ENCODE results near the gene PLIN4.
"Not testable (repeated sequence)": the region's sequence is repeated elsewhere in the genome, so short reads cannot be mapped to it uniquely, and the experiment has no call there.

PLIN4 gene

GRCh38 chr19:4543842-4544647 lies 25.8 kb upstream of the PLIN4 start:
- no peak for DNase-seq

GRCh38 chr19:4542896-4543841 lies 24.9 kb upstream of the PLIN4 start:
- no peak for DNase-seq

GRCh38 chr19:4541806-4542145 lies 23.5 kb upstream of the PLIN4 start:
- DNase-seq: not testable (repeated sequence)

GRCh38 chr19:4541114-4541805 lies 23.0 kb upstream of the PLIN4 start:
- DNase-seq: no peak

- no peak for DNase-seq
Observed at GRCh38 chr19:4539693-4540581, 21.7 kb upstream of the PLIN4 start, which contains the start of gene LRG1. Gene LRG1 (minus strand): TSS chr19:4540036. CDS start chr19:4540013, 23 bp downstream.

GRCh38 chr19:4539169-4539692 lies 20.9 kb upstream of the PLIN4 start:
- no peak for DNase-seq

- no peak for DNase-seq
Observed at GRCh38 chr19:4538601-4538954, 20.3 kb upstream of the PLIN4 start.

- DNase-seq: no peak
Observed at GRCh38 chr19:4537953-4538600, 19.8 kb upstream of the PLIN4 start.

- no peak for DNase-seq
Observed at GRCh38 chr19:4536798-4537197, 18.5 kb upstream of the PLIN4 start.

GRCh38 chr19:4534836-4535658 lies 16.8 kb upstream of the PLIN4 start, which contains the start of gene PLIN5:
Gene PLIN5 (minus strand): TSS chr19:4535224. CDS start chr19:4534074, 1,150 bp downstream.
- peak; percentile 53 for DNase-seq

GRCh38 chr19:4533835-4534424 lies 15.6 kb upstream of the PLIN4 start:
- no peak for DNase-seq

- no peak for DNase-seq
Observed at GRCh38 chr19:4533334-4533733, 15.0 kb upstream of the PLIN4 start.

GRCh38 chr19:4531562-4532165 lies 13.4 kb upstream of the PLIN4 start:
- DNase-seq: no peak

GRCh38 chr19:4529924-4530522 lies 11.7 kb upstream of the PLIN4 start:
- no peak for DNase-seq

- no peak for DNase-seq
Observed at GRCh38 chr19:4528843-4529242, 10.6 kb upstream of the PLIN4 start.

- DNase-seq: not testable (repeated sequence)
Observed at GRCh38 chr19:4527377-4527776, 9.1 kb upstream of the PLIN4 start.

GRCh38 chr19:4525563-4526002 lies 7.3 kb upstream of the PLIN4 start:
- DNase-seq: no peak

- DNase-seq: peak; percentile 46
Observed at GRCh38 chr19:4524808-4525562, 6.7 kb upstream of the PLIN4 start.
